HG03565 (cell line): ENCODE data around the gene CTIF.

Experiments used
- ATAC-seq: cut with Tn5 transposase; IDR thresholded peaks from one replicate; pipeline ENCODE4 v1.9.1; 2021; ENCODE audit warnings: mild to moderate bottlenecking, moderate library complexity; ENCODE audit not compliant: unreplicated experiment

CTIF gene

GRCh38 chr18:48550101-48550729 is 11.4 kb downstream of the CTIF start:
- ATAC-seq = no peak

- ATAC-seq = no peak
Observed at GRCh38 chr18:48551100-48551499, 12.3 kb downstream of the CTIF start.

GRCh38 chr18:48552130-48552529 is 13.3 kb downstream of the CTIF start:
- no peak for ATAC-seq

- ATAC-seq = no peak
Observed at GRCh38 chr18:48553236-48553635, 14.4 kb downstream of the CTIF start.

- ATAC-seq = no peak
Observed at GRCh38 chr18:48554610-48555400, 16.0 kb downstream of the CTIF start.

GRCh38 chr18:48555465-48555995 is 16.7 kb downstream of the CTIF start:
- no peak for ATAC-seq

GRCh38 chr18:48557640-48558174 is 18.9 kb downstream of the CTIF start:
- no peak for ATAC-seq

- no peak for ATAC-seq
Observed at GRCh38 chr18:48558248-48558647, 19.4 kb downstream of the CTIF start.

GRCh38 chr18:48560491-48560890 is 21.7 kb downstream of the CTIF start:
- ATAC-seq = no peak

GRCh38 chr18:48562075-48562474 is 23.2 kb downstream of the CTIF start:
- no peak for ATAC-seq

- ATAC-seq = no peak
Observed at GRCh38 chr18:48563027-48563426, 24.2 kb downstream of the CTIF start.

GRCh38 chr18:48564139-48564538 is 25.3 kb downstream of the CTIF start:
- ATAC-seq = no peak

GRCh38 chr18:48565105-48565504 is 26.3 kb downstream of the CTIF start:
- ATAC-seq = no peak

- ATAC-seq = no peak
Observed at GRCh38 chr18:48566589-48566988, 27.8 kb downstream of the CTIF start.

GRCh38 chr18:48567388-48567787 is 28.6 kb downstream of the CTIF start:
- no peak for ATAC-seq

- ATAC-seq = no peak
Observed at GRCh38 chr18:48569139-48569914, 30.5 kb downstream of the CTIF start.

GRCh38 chr18:48569915-48570264 is 31.1 kb downstream of the CTIF start:
- no peak for ATAC-seq

GRCh38 chr18:48570313-48570712 is 31.5 kb downstream of the CTIF start:
- ATAC-seq = no peak

GRCh38 chr18:48571639-48572384 is 33.0 kb downstream of the CTIF start:
- ATAC-seq = no peak

GRCh38 chr18:48572402-48573126 is 33.7 kb downstream of the CTIF start:
- ATAC-seq = no peak
